ENCODE results near the gene NIPA2. TPM values are rescaled to one million over a fixed set of nuclear protein-coding genes. Genes with fewer than 3 reads are reported as not detected.

Gene NIPA2
- polyA plus RNA-seq, 2 of the 4 experiments (the other 2 are of a cell fraction), result 120 to 153 TPM

DNA sequence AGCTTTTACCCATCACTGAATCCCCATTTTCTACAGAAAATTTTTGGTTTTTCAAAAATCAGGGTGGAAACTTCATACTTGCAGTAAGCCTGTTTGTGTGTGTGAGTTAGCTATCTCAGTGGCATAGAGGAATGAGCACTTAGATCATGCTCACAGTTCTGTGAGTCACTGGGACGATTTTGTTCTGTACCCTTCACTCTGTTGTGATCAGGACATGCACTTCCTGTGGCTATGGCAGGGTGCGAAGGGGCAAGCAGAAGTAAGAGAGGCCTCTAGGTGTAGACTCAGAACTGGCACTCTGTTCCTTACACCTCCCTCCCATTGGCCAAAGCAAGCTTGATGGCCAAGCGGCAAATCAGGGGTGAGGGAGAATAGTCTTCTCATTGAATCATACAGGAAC is 11.6 kb downstream of the NIPA2 start:
- H3K4me3 ChIP-seq, result no peak overlapping the region
- TF ChIP-seq, protein P1, sequence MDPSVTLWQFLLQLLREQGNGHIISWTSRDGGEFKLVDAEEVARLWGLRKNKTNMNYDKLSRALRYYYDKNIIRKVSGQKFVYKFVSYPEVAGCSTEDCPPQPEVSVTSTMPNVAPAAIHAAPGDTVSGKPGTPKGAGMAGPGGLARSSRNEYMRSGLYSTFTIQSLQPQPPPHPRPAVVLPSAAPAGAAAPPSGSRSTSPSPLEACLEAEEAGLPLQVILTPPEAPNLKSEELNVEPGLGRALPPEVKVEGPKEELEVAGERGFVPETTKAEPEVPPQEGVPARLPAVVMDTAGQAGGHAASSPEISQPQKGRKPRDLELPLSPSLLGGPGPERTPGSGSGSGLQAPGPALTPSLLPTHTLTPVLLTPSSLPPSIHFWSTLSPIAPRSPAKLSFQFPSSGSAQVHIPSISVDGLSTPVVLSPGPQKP (IDR thresholded peaks at IDR 0.05; ENCODE audit: low read depth, low read length), result no peak
- no peak for TF ChIP-seq FOSB (CRISPR knock-in tag; IDR thresholded peaks at IDR 0.05)
- TF ChIP-seq MAFK (IDR thresholded peaks at IDR 0.05; ENCODE audit: partially characterized antibody), result no peak
- TF ChIP-seq JUNB (IDR thresholded peaks at IDR 0.05), result no peak
- TF ChIP-seq GATA3 (IDR thresholded peaks at IDR 0.05; ENCODE audit: borderline replicate concordance), result no peak
- no peak for TF ChIP-seq RAD21 (conservative IDR thresholded peaks at IDR 0.05 in 1 of 2, IDR thresholded peaks at IDR 0.05 in 1 of 2)
- no peak for TF ChIP-seq RARB (CRISPR knock-in tag; IDR thresholded peaks at IDR 0.05)
- TF ChIP-seq FOXS1 (CRISPR knock-in tag; IDR thresholded peaks at IDR 0.05), result no peak
- TF ChIP-seq HOXB5 (CRISPR knock-in tag; IDR thresholded peaks at IDR 0.05), result no peak
- TF ChIP-seq, protein P2, sequence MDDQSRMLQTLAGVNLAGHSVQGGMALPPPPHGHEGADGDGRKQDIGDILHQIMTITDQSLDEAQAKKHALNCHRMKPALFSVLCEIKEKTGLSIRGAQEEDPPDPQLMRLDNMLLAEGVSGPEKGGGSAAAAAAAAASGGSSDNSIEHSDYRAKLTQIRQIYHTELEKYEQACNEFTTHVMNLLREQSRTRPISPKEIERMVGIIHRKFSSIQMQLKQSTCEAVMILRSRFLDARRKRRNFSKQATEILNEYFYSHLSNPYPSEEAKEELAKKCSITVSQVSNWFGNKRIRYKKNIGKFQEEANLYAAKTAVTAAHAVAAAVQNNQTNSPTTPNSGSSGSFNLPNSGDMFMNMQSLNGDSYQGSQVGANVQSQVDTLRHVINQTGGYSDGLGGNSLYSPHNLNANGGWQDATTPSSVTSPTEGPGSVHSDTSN (IDR thresholded peaks at IDR 0.05), result no peak
- no peak for TF ChIP-seq JUN (IDR thresholded peaks at IDR 0.05)
- TF ChIP-seq NFE2L2 (conservative IDR thresholded peaks at IDR 0.05; ENCODE audit: low read length), result no peak
- TF ChIP-seq, protein P3, sequence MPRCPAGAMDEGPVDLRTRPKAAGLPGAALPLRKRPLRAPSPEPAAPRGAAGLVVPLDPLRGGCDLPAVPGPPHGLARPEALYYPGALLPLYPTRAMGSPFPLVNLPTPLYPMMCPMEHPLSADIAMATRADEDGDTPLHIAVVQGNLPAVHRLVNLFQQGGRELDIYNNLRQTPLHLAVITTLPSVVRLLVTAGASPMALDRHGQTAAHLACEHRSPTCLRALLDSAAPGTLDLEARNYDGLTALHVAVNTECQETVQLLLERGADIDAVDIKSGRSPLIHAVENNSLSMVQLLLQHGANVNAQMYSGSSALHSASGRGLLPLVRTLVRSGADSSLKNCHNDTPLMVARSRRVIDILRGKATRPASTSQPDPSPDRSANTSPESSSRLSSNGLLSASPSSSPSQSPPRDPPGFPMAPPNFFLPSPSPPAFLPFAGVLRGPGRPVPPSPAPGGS (IDR thresholded peaks at IDR 0.05), result no peak
- no peaks in the 10 kb centered on the region for H3K4me1 ChIP-seq
- ChIA-PET CTCF (no interaction called here), POLR2A (no interaction called here)
- DNase-seq (ENCODE audit: low read depth in 1 of 2, low spot score in 1 of 2) (no peak), FAIRE-seq (no peak), ATAC-seq (no peak)
- no peak overlapping the region for H3K27ac ChIP-seq
- no peaks in the 10 kb centered on the region for H3K9me3 ChIP-seq
- H3K4me2 ChIP-seq, result no peak overlapping the region
- 69% methylated on average over 3 of the region's 3 CpGs for WGBS (ENCODE audit: missing lambda C conversion rate)

DNA sequence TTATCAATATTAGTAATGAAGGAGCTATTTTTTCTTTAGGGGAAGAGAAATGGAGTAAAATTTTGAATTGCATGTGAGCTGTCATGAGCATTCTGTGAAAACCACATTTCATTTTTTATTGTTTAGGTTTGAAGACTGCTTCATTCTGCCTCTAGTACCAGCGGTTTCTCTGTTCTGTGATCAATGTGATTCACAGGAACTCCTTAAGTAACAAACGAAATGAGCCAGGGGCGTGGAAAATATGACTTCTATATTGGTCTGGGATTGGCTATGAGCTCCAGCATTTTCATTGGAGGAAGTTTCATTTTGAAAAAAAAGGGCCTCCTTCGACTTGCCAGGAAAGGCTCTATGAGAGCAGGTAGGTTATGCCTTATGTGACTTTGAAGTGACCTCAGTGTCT is 13.0 kb downstream of the NIPA2 start:
- no peak overlapping the region for H3K4me3 ChIP-seq
- 93% methylated on average over 4 of the region's 4 CpGs for WGBS (ENCODE audit: missing lambda C conversion rate)
- ChIA-PET POLR2A (no interaction called here), CTCF (no interaction called here)
- no peak overlapping the region for H3K27ac ChIP-seq
- no peak for ATAC-seq
- no peak for DNase-seq (ENCODE audit: low read depth in 1 of 2, low spot score in 1 of 2)
- no peak for FAIRE-seq
- no peaks in the 10 kb centered on the region for H3K4me1 ChIP-seq
- no peak overlapping the region for H3K4me2 ChIP-seq
- no peaks in the 10 kb centered on the region for H3K9me3 ChIP-seq
- TF ChIP-seq RNF2 (IDR thresholded peaks at IDR 0.05; ENCODE audit: borderline replicate concordance, low read depth) (no peak), EP300 (IDR thresholded peaks at IDR 0.05) (no peak), FOSL2 (IDR thresholded peaks at IDR 0.05) (no peak), FOSL2 (CRISPR knock-in tag; IDR thresholded peaks at IDR 0.05) (no peak), ESRRA (IDR thresholded peaks at IDR 0.05; ENCODE audit: borderline replicate concordance, low read length) (no peak), ZNF302 (CRISPR knock-in tag; IDR thresholded peaks at IDR 0.05) (no peak), CBX8 (IDR thresholded peaks at IDR 0.05) (no peak), HOXA7 (CRISPR knock-in tag; IDR thresholded peaks at IDR 0.05) (no peak), NPAS2 (CRISPR knock-in tag; IDR thresholded peaks at IDR 0.05; ENCODE audit: borderline replicate concordance) (no peak), EHF (CRISPR knock-in tag; IDR thresholded peaks at IDR 0.05) (no peak), MYC (IDR thresholded peaks at IDR 0.05; ENCODE audit: borderline replicate concordance, low read length) (no peak), POLR2A (IDR thresholded peaks at IDR 0.05; ENCODE audit: low read length) (no peak), MAFK (IDR thresholded peaks at IDR 0.05; ENCODE audit: partially characterized antibody) (no peak), JUN (IDR thresholded peaks at IDR 0.05) (no peak)
- TF ChIP-seq, protein P4, sequence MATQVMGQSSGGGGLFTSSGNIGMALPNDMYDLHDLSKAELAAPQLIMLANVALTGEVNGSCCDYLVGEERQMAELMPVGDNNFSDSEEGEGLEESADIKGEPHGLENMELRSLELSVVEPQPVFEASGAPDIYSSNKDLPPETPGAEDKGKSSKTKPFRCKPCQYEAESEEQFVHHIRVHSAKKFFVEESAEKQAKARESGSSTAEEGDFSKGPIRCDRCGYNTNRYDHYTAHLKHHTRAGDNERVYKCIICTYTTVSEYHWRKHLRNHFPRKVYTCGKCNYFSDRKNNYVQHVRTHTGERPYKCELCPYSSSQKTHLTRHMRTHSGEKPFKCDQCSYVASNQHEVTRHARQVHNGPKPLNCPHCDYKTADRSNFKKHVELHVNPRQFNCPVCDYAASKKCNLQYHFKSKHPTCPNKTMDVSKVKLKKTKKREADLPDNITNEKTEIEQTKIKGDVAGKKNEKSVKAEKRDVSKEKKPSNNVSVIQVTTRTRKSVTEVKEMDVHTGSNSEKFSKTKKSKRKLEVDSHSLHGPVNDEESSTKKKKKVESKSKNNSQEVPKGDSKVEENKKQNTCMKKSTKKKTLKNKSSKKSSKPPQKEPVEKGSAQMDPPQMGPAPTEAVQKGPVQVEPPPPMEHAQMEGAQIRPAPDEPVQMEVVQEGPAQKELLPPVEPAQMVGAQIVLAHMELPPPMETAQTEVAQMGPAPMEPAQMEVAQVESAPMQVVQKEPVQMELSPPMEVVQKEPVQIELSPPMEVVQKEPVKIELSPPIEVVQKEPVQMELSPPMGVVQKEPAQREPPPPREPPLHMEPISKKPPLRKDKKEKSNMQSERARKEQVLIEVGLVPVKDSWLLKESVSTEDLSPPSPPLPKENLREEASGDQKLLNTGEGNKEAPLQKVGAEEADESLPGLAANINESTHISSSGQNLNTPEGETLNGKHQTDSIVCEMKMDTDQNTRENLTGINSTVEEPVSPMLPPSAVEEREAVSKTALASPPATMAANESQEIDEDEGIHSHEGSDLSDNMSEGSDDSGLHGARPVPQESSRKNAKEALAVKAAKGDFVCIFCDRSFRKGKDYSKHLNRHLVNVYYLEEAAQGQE (IDR thresholded peaks at IDR 0.05), result no peak
- TF ChIP-seq, protein P5, sequence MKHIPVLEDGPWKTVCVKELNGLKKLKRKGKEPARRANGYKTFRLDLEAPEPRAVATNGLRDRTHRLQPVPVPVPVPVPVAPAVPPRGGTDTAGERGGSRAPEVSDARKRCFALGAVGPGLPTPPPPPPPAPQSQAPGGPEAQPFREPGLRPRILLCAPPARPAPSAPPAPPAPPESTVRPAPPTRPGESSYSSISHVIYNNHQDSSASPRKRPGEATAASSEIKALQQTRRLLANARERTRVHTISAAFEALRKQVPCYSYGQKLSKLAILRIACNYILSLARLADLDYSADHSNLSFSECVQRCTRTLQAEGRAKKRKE (CRISPR knock-in tag; IDR thresholded peaks at IDR 0.05; ENCODE audit: low read depth), result no peak
- TF ChIP-seq, protein P6, sequence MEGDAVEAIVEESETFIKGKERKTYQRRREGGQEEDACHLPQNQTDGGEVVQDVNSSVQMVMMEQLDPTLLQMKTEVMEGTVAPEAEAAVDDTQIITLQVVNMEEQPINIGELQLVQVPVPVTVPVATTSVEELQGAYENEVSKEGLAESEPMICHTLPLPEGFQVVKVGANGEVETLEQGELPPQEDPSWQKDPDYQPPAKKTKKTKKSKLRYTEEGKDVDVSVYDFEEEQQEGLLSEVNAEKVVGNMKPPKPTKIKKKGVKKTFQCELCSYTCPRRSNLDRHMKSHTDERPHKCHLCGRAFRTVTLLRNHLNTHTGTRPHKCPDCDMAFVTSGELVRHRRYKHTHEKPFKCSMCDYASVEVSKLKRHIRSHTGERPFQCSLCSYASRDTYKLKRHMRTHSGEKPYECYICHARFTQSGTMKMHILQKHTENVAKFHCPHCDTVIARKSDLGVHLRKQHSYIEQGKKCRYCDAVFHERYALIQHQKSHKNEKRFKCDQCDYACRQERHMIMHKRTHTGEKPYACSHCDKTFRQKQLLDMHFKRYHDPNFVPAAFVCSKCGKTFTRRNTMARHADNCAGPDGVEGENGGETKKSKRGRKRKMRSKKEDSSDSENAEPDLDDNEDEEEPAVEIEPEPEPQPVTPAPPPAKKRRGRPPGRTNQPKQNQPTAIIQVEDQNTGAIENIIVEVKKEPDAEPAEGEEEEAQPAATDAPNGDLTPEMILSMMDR (IDR thresholded peaks at IDR 0.05), result no peak
- TF ChIP-seq, protein P7, sequence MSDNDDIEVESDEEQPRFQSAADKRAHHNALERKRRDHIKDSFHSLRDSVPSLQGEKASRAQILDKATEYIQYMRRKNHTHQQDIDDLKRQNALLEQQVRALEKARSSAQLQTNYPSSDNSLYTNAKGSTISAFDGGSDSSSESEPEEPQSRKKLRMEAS (IDR thresholded peaks at IDR 0.05), result no peak
- TF ChIP-seq, protein P2 (IDR thresholded peaks at IDR 0.05), result no peak

All from A549 (cell line).